T-helper 1 cell treated with Interleukin-12 subunit alpha and Interleukin-12 subunit beta and Interleukin-4 antibody, amounts not matched to agents 30 μg/mL and 1 μg/mL, for 36 hours (primary cell): ENCODE measurements around the gene TM7SF2.

Experiments used
- H3K27ac Mint-ChIP-seq: one replicate; pipeline ENCODE4 v1.8.0; 2021; ENCODE audit warnings: mild to moderate bottlenecking, mixed read lengths
- H3K27me3 Mint-ChIP-seq: one replicate; pipeline ENCODE4 v1.8.0; 2021; ENCODE audit warnings: low read depth, mixed read lengths
- H3K36me3 Mint-ChIP-seq: one replicate; pipeline ENCODE4 v1.8.0; 2021; ENCODE audit warnings: low read depth, mixed read lengths
- H3K4me1 Mint-ChIP-seq: one replicate; pipeline ENCODE4 v1.8.0; 2021; ENCODE audit warnings: low read depth, mixed read lengths
- H3K4me3 Mint-ChIP-seq: one replicate; pipeline ENCODE4 v1.8.0; 2021; ENCODE audit warnings: mild to moderate bottlenecking, moderate library complexity, mixed read lengths
- H3K9me3 Mint-ChIP-seq: one replicate; pipeline ENCODE4 v1.8.0; 2021; ENCODE audit warnings: mixed read lengths

Gene TM7SF2

GRCh38 chr11:65103476-65103875, 8.2 kb upstream of the TM7SF2 start:
- Mint-ChIP-seq H3K4me1 (peaks cover 10% of the 10 kb centered on the region), H3K27ac (no peak overlapping the region), H3K9me3 (no peaks in the 10 kb centered on the region), H3K36me3 (peaks cover 18% of the 10 kb centered on the region), H3K27me3 (no peaks in the 10 kb centered on the region), H3K4me3 (no peak overlapping the region)

GRCh38 chr11:65104628-65105027, 7.0 kb upstream of the TM7SF2 start:
- peaks cover 14% of the 10 kb centered on the region for H3K36me3 Mint-ChIP-seq
- H3K9me3 Mint-ChIP-seq, result no peaks in the 10 kb centered on the region
- H3K27me3 Mint-ChIP-seq, result no peaks in the 10 kb centered on the region
- no peak overlapping the region for H3K27ac Mint-ChIP-seq
- peaks cover 7% of the 10 kb centered on the region for H3K4me1 Mint-ChIP-seq
- no peak overlapping the region for H3K4me3 Mint-ChIP-seq

GRCh38 chr11:65107078-65107477, 4.6 kb upstream of the TM7SF2 start:
- H3K27ac Mint-ChIP-seq, result no peak overlapping the region
- H3K9me3 Mint-ChIP-seq, result no peaks in the 10 kb centered on the region
- no peak overlapping the region for H3K4me3 Mint-ChIP-seq
- no peaks in the 10 kb centered on the region for H3K27me3 Mint-ChIP-seq
- H3K36me3 Mint-ChIP-seq, result peaks cover 17% of the 10 kb centered on the region
- H3K4me1 Mint-ChIP-seq, result peaks cover 25% of the 10 kb centered on the region

GRCh38 chr11:65107751-65108468, 3.8 kb upstream of the TM7SF2 start:
- no peaks in the 10 kb centered on the region for H3K9me3 Mint-ChIP-seq
- H3K36me3 Mint-ChIP-seq, result peaks cover 17% of the 10 kb centered on the region
- H3K4me1 Mint-ChIP-seq, result peaks cover 25% of the 10 kb centered on the region
- no peak overlapping the region for H3K27ac Mint-ChIP-seq
- H3K4me3 Mint-ChIP-seq, result no peak overlapping the region
- H3K27me3 Mint-ChIP-seq, result no peaks in the 10 kb centered on the region

- H3K4me3 Mint-ChIP-seq, result no peak overlapping the region
- peaks cover 15% of the 10 kb centered on the region for H3K36me3 Mint-ChIP-seq
- no peaks in the 10 kb centered on the region for H3K9me3 Mint-ChIP-seq
- peaks cover 27% of the 10 kb centered on the region for H3K4me1 Mint-ChIP-seq
- H3K27me3 Mint-ChIP-seq, result no peaks in the 10 kb centered on the region
- no peak overlapping the region for H3K27ac Mint-ChIP-seq
Observed at GRCh38 chr11:65108469-65109123, 3.1 kb upstream of the TM7SF2 start.

DNA sequence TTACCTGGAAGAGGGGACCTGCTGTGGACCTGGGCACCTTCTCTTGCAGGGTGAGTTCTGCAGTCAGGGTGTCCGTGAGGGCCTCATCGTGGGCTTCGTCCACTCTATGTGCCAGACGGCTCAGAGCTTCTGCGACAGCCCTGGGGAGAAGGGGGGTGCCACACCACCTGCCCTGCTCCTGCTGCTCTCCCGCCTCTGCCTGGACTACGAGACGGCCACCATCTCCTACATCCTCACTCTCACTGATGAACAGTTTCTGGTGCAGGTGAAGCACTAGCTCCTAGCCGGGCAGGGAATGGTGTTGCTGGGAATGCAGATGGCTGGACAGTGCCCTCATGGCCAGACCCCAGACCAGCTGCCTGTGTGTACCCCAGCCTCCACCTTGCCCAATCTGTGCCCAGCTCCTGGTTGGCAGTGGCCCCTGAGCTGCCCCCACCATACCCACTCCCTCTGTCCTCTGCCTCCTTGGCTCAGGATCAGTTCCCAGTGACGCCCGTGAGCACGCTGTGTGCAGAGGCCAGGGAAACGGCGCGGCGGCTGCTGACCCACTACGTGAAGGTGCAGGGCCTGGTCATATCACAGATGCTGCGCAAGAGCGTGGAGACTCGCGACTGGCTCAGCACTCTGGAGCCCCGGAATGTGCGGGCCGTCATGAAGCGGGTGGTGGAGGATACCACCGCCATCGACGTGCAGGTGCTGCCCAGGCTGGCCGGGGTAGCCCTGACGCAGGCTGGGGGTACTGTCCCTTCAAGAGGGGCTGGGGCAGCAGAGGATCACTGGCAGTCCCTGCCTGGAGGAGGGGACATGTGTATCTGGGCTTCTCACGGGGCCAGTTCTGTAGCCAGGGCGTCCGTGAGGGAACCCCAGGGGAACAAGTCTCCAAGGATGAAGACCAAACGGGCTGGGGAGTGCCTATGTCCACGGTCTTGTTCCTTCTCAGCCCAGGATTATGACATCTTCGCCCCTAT, 2.2 kb upstream of the TM7SF2 start:
- Mint-ChIP-seq H3K9me3 (no peaks in the 10 kb centered on the region), H3K27me3 (no peaks in the 10 kb centered on the region), H3K36me3 (peaks cover 13% of the 10 kb centered on the region), H3K4me1 (peaks cover 24% of the 10 kb centered on the region), H3K4me3 (no peak overlapping the region), H3K27ac (peak overlapping the region; percentile 21)

GRCh38 chr11:65110354-65110861, 1.3 kb upstream of the TM7SF2 start:
- Mint-ChIP-seq H3K27ac (peak overlapping the region; percentile 21), H3K4me3 (peak overlapping the region; percentile 7), H3K9me3 (no peaks in the 10 kb centered on the region), H3K27me3 (no peaks in the 10 kb centered on the region), H3K36me3 (peaks cover 10% of the 10 kb centered on the region), H3K4me1 (peaks cover 21% of the 10 kb centered on the region)

DNA sequence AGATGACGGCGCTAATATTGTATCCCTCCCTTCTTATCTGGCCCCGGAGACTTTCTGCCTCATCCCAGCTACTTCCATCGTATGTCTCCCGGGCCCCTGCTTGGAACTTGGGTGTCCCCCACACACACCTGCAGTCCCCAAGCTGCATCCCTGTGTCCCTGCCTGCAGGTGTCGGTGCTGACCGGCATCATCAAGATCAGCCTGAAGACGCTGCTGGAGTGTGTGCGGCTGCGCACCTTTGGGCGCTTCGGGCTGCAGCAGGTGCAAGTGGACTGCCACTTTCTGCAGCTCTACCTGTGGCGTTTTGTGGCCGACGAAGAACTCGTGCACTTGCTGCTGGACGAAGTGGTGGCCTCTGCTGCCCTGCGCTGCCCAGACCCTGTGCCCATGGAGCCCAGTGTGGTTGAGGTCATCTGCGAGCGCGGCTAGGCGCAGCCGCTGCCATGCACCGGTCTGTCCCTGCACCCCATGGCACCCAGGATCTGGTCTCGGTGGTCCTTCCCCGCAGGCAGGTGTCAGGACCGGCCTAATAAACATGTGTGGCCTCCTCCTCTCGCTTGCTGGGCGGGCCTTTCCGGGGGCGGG, 421 bp upstream of the TM7SF2 start:
- peaks cover 6% of the 10 kb centered on the region for H3K36me3 Mint-ChIP-seq
- H3K4me1 Mint-ChIP-seq, result peaks cover 21% of the 10 kb centered on the region
- H3K9me3 Mint-ChIP-seq, result no peaks in the 10 kb centered on the region
- peak overlapping the region; percentile 91 for H3K27ac Mint-ChIP-seq
- no peaks in the 10 kb centered on the region for H3K27me3 Mint-ChIP-seq
- peak overlapping the region; percentile 90 for H3K4me3 Mint-ChIP-seq

DNA sequence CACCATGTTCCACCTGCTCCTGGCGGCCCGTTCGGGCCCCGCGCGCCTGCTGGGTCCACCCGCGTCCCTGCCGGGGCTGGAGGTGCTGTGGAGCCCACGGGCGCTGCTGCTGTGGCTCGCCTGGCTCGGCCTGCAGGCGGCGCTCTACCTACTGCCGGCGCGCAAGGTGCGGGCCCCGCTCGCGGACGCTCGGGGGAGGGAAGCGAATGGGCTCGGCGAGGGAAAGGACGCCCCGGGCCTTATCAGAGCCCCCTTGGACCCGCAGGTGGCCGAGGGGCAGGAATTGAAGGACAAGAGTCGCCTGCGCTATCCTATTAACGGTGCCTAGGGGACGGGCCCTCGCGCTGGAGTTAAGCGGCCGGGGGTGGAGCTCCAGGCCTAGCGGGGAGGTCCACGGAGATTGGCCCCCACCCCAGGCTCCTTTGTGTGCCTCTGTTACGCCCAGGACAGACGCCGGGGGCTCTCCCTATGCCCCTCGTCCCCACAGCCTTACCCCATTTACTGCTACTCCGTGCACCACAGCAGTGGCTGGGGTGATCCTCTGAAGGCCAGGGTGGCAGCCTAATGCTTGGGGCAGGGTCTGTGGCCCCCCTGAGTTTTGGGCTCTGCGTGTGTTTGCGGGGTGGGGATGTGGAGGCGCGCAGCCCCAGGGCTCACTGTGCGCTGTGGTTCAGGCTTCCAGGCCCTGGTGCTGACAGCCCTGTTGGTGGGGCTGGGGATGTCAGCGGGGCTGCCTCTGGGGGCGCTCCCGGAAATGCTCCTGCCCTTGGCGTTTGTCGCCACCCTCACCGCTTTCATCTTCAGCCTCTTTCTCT, 1.1 kb downstream of the TM7SF2 start:
- Mint-ChIP-seq H3K36me3 (peaks cover 3% of the 10 kb centered on the region), H3K9me3 (no peaks in the 10 kb centered on the region), H3K27ac (peak overlapping the region; percentile 74), H3K27me3 (no peaks in the 10 kb centered on the region), H3K4me1 (peaks cover 21% of the 10 kb centered on the region), H3K4me3 (peak overlapping the region; percentile 90)

DNA sequence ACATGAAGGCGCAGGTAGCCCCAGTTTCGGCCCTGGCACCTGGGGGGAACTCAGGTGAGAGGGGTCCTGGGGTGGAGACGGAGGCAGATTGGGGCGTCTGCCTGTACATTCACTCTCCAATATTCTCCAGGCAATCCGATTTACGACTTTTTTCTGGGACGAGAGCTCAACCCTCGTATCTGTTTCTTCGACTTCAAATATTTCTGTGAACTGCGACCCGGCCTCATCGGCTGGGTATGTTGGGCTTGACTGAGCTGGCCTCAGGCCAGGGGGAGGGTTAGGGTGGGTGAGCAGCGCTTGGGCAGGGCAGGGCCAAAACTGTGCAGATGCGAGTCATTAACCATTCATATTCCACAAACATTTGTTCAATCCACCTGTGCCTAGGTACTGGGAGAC, 1.7 kb downstream of the TM7SF2 start:
- H3K4me3 Mint-ChIP-seq, result peak overlapping the region; percentile 90
- no peaks in the 10 kb centered on the region for H3K9me3 Mint-ChIP-seq
- H3K4me1 Mint-ChIP-seq, result peaks cover 24% of the 10 kb centered on the region
- H3K36me3 Mint-ChIP-seq, result peaks cover 6% of the 10 kb centered on the region
- H3K27ac Mint-ChIP-seq, result peak overlapping the region; percentile 74
- no peaks in the 10 kb centered on the region for H3K27me3 Mint-ChIP-seq

DNA sequence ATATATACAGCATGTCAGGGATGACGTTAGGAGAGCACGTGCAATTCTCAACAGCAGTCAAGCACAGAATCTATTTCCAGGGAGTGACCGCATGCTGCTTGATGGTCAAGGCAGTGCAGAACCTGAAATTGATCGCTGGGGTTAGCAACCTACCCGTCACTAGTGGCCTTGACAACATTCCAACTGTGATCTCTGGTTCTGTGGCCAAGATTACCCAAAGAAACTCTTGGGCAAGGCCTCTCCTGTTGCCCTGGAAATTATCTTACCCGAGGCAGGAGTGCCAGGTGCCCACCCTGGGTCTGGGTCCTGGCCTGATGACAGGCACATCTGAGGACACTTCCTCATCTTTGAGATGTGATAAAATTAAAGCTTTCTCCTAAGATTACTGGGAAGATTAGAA, 2.2 kb downstream of the TM7SF2 start:
- Mint-ChIP-seq H3K4me1 (peaks cover 28% of the 10 kb centered on the region), H3K27me3 (no peaks in the 10 kb centered on the region), H3K27ac (peak overlapping the region; percentile 74), H3K9me3 (no peaks in the 10 kb centered on the region), H3K36me3 (peaks cover 10% of the 10 kb centered on the region), H3K4me3 (peak overlapping the region; percentile 90)

DNA sequence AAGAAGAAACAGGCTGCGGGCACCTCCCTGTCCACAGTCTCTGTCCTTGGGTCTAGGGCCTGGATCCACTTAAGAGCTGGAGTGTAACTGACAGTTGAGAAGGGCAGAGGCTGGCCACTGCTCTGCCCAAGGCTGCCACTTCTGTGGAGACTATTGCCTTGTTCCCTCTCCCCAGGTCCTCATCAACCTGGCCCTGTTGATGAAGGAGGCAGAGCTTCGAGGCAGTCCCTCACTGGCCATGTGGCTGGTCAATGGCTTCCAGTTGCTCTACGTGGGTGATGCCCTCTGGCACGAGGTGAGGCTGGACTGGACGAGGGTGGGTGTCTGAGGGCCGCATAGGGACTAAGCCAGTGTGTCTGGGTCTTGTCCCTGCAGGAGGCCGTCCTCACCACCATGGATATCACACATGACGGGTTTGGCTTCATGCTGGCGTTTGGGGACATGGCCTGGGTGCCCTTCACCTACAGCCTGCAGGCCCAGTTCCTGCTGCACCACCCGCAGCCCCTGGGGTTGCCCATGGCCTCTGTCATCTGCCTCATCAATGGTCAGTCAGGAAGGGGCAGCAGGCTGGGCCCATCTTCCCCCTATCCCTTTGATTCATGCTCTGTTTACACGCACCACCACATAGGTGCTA, 3.0 kb downstream of the TM7SF2 start:
- peaks cover 31% of the 10 kb centered on the region for H3K4me1 Mint-ChIP-seq
- no peaks in the 10 kb centered on the region for H3K27me3 Mint-ChIP-seq
- peak overlapping the region; percentile 25 for H3K4me3 Mint-ChIP-seq
- H3K36me3 Mint-ChIP-seq, result peaks cover 14% of the 10 kb centered on the region
- H3K27ac Mint-ChIP-seq, result peak overlapping the region; percentile 52
- H3K9me3 Mint-ChIP-seq, result no peaks in the 10 kb centered on the region
